ENCODE data around the gene SERHL2.

- no peak for TF ChIP-seq POLR2A (IDR thresholded peaks at IDR 0.05; ENCODE audit: low read depth, low read length)
- TF ChIP-seq POLR2AphosphoS5 (IDR thresholded peaks at IDR 0.05; ENCODE audit: low read depth, low read length), result no peak
Observed at GRCh38 chr22:42522546-42522945, 31.2 kb upstream of the SERHL2 start.
